Neural progenitor cell (in vitro differentiated cells): ENCODE data around the gene NUDT4. TPM values are rescaled to one million over a fixed set of nuclear protein-coding genes. Genes with fewer than 3 reads are reported as not detected.

Source experiments
- DNase-seq: peaks from one replicate; pipeline ENCODE4 v3.0.0-alpha.2; 2016; ENCODE audit warnings: low spot score
- H2AFZ ChIP-seq: fragments of 200-600 bp; sonication (generic); replicated peaks from 2 replicates; pipeline ENCODE4 v1.6.1; 2016; ENCODE audit warnings: antibody characterized with exemption
- H3F3A ChIP-seq: fragments of 200-600 bp; sonication (generic); 2 replicates; pipeline ENCODE4 v1.6.1; 2016; ENCODE audit warnings: antibody characterized with exemption, low read depth
- H3K27ac ChIP-seq: fragments of 200-600 bp; sonication (generic); 2 replicates; pipeline ENCODE4 v1.5.1; 2016; ENCODE audit warnings: mild to moderate bottlenecking
- H3K27me3 ChIP-seq: fragments of 200-600 bp; sonication (generic); 2 replicates; pipeline ENCODE4 v1.6.1; 2016; ENCODE audit warnings: mild to moderate bottlenecking, moderate library complexity
- H3K36me3 ChIP-seq: fragments of 200-600 bp; sonication (generic); 2 replicates; pipeline ENCODE4 v1.5.1; 2016
- H3K4me1 ChIP-seq: fragments of 200-600 bp; sonication (generic); 2 replicates; pipeline ENCODE4 v1.6.1; 2016; ENCODE audit warnings: mixed run types
- H3K4me2 ChIP-seq: fragments of 200-600 bp; sonication (generic); 2 replicates; pipeline ENCODE4 v1.6.1; 2016
- H3K4me3 ChIP-seq: fragments of 200-600 bp; sonication (generic); 2 replicates; pipeline ENCODE4 v1.5.1; 2016
- H3K79me2 ChIP-seq: fragments of 200-600 bp; sonication (generic); 2 replicates; pipeline ENCODE4 v1.6.1; 2016; ENCODE audit warnings: low read depth
- H3K9ac ChIP-seq: fragments of 200-600 bp; sonication (generic); 2 replicates; pipeline ENCODE4 v1.6.1; 2016
- H3K9me3 ChIP-seq: fragments of 200-600 bp; sonication (generic); 2 replicates; pipeline ENCODE4 v1.5.1; 2016; ENCODE audit warnings: low read depth
- H4K20me1 ChIP-seq: fragments of 200-600 bp; sonication (generic); 2 replicates; pipeline ENCODE4 v1.6.1; 2016; ENCODE audit warnings: low read depth
- H3K27ac Mint-ChIP-seq: 3 replicates; pipeline ENCODE4 v1.8.0; 2021; ENCODE audit warnings: mixed read lengths
- H3K27me3 Mint-ChIP-seq: 2 replicates; pipeline ENCODE4 v1.8.0; 2022; ENCODE audit warnings: low read depth, mild to moderate bottlenecking, inconsistent platforms, moderate library complexity, mixed read lengths; ENCODE audit not compliant: insufficient read depth
- H3K36me3 Mint-ChIP-seq: 3 replicates; pipeline ENCODE4 v1.8.0; 2021; ENCODE audit warnings: mixed read lengths
- H3K4me1 Mint-ChIP-seq: 3 replicates; pipeline ENCODE4 v1.8.0; 2021; ENCODE audit warnings: mixed read lengths
- H3K4me3 Mint-ChIP-seq: 3 replicates; pipeline ENCODE4 v1.8.0; 2021; ENCODE audit warnings: mild to moderate bottlenecking, moderate library complexity, mixed read lengths
- H3K9me3 Mint-ChIP-seq: 3 replicates; pipeline ENCODE4 v1.8.0; 2020; ENCODE audit warnings: mixed read lengths
- EZH2 ChIP-seq: fragments of 200-600 bp; sonication (generic); IDR thresholded peaks from 2 replicates; pipeline ENCODE4 v1.6.1; 2017; ENCODE audit warnings: antibody characterized with exemption, mild to moderate bottlenecking, moderate library complexity
- EZH2phosphoT487 ChIP-seq: fragments of 200-600 bp; sonication (generic); IDR thresholded peaks from 2 replicates; pipeline ENCODE4 v1.6.1; 2017; ENCODE audit warnings: antibody characterized with exemption
- total RNA-seq: library from RNA; depleted of rRNA; stranded (reverse); fragments of >200 nt; gene quantifications from 2 replicates; pipeline ENCODE4 v1.2.3, GENCODE V29; 2015; ENCODE audit warnings: low replicate concordance
- TF ChIP-seq, protein P1 (sequence below): fragments of 200-600 bp; sonication (generic); IDR thresholded peaks from 2 replicates; pipeline ENCODE4 v1.5.1; 2017; ENCODE audit warnings: antibody characterized with exemption, mild to moderate bottlenecking

Gene NUDT4
- total RNA-seq, 1 donor from 2014 or later, result 89.8 TPM

DNA sequence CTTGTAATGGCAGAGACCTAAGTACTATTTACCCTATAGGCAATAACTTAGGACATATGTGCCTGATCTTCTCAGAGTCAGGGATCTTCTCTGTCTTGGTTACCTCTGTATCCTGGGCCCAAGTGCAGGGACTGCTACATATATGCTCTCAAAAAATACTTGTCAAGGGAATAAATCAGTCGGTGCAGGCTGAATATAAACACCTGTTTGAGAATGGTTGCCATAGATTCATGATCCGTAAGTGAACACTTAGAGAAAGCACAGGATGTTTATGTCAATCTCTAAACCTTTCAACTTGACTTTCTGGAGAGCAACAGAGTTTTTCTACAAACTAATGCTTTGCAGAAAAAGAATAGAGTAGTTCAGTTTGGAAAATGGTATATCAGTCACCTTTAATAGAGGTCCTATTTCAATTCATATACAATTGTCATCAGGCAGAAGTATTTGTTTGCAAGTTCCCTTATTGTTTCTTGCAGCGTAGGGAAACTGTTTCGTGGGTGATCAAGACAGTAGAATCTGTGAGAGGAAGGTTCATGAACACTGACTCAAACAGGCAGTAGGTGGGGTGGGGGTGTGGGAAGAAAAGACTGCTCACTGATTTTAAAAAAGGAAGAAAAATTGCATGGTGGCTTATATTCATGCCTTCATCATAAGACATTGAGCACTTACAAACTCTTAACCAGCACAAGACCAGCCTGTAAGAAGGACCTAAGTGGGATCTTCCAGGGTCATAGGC is 70.0 kb downstream of the NUDT4 start:
- H3K36me3 Mint-ChIP-seq, result no peaks in the 10 kb centered on the region
- Histone ChIP-seq H2AFZ (no peak overlapping the region), H3K9ac (no peak overlapping the region), H3K4me1 (peaks cover 6% of the 10 kb centered on the region), H4K20me1 (no peaks in the 10 kb centered on the region), H3K4me2 (no peak overlapping the region), H3K4me3 (no peak overlapping the region), H3F3A (peaks cover under 1% of the 10 kb centered on the region), H3K36me3 (no peaks in the 10 kb centered on the region), H3K9me3 (no peaks in the 10 kb centered on the region), H3K79me2 (peaks cover 13% of the 10 kb centered on the region), H3K27me3 (no peaks in the 10 kb centered on the region), H3K27ac (no peak overlapping the region)
- no peaks in the 10 kb centered on the region for H3K9me3 Mint-ChIP-seq
- peaks cover 3% of the 10 kb centered on the region for H3K27me3 Mint-ChIP-seq
- H3K27ac Mint-ChIP-seq, result no peak overlapping the region
- TF ChIP-seq, protein P1, sequence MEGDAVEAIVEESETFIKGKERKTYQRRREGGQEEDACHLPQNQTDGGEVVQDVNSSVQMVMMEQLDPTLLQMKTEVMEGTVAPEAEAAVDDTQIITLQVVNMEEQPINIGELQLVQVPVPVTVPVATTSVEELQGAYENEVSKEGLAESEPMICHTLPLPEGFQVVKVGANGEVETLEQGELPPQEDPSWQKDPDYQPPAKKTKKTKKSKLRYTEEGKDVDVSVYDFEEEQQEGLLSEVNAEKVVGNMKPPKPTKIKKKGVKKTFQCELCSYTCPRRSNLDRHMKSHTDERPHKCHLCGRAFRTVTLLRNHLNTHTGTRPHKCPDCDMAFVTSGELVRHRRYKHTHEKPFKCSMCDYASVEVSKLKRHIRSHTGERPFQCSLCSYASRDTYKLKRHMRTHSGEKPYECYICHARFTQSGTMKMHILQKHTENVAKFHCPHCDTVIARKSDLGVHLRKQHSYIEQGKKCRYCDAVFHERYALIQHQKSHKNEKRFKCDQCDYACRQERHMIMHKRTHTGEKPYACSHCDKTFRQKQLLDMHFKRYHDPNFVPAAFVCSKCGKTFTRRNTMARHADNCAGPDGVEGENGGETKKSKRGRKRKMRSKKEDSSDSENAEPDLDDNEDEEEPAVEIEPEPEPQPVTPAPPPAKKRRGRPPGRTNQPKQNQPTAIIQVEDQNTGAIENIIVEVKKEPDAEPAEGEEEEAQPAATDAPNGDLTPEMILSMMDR, result no peak
- no peak for TF ChIP-seq EZH2phosphoT487
- TF ChIP-seq EZH2, result no peak
- no peak overlapping the region for H3K4me3 Mint-ChIP-seq
- DNase-seq, result no peak
- peaks cover 8% of the 10 kb centered on the region for H3K4me1 Mint-ChIP-seq

DNA sequence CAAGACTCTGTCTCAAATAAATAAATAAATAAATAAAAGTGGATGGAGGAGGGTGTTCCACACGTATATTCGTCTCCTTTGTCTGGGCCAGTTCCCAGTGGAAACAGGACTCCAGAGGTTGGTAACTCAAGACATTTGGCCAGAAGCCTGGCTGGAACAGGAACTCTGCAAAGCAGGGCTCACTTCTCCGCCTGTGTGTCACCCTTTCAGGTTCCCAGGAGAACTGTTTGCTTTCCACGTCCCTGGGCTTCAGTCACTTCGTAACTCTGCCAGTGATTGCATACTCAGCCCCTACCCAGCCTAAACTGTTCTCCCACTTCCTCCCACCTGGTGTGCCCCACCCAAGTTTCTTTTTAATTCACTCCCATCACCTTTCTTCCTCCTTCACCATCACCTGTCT is 71.1 kb downstream of the NUDT4 start:
- no peaks in the 10 kb centered on the region for H3K9me3 Mint-ChIP-seq
- H3K36me3 Mint-ChIP-seq, result no peaks in the 10 kb centered on the region
- no peak overlapping the region for H2AFZ ChIP-seq
- H3K27ac Mint-ChIP-seq, result no peak overlapping the region
- no peaks in the 10 kb centered on the region for H3K4me1 Mint-ChIP-seq
- no peak overlapping the region for H3K27ac ChIP-seq
- H3K79me2 ChIP-seq, result peaks cover 2% of the 10 kb centered on the region
- H3K4me1 ChIP-seq, result no peaks in the 10 kb centered on the region
- no peaks in the 10 kb centered on the region for H4K20me1 ChIP-seq
- H3K4me2 ChIP-seq, result no peak overlapping the region
- H3K27me3 ChIP-seq, result no peaks in the 10 kb centered on the region
- H3F3A ChIP-seq, result no peaks in the 10 kb centered on the region
- no peaks in the 10 kb centered on the region for H3K9me3 ChIP-seq
- TF ChIP-seq, protein P1, result no peak
- TF ChIP-seq EZH2 (no peak), EZH2phosphoT487 (no peak)
- no peak overlapping the region for H3K4me3 Mint-ChIP-seq
- no peak for DNase-seq
- H3K36me3 ChIP-seq, result no peaks in the 10 kb centered on the region
- H3K4me3 ChIP-seq, result no peak overlapping the region
- no peak overlapping the region for H3K9ac ChIP-seq
- H3K27me3 Mint-ChIP-seq, result peaks cover 3% of the 10 kb centered on the region

DNA sequence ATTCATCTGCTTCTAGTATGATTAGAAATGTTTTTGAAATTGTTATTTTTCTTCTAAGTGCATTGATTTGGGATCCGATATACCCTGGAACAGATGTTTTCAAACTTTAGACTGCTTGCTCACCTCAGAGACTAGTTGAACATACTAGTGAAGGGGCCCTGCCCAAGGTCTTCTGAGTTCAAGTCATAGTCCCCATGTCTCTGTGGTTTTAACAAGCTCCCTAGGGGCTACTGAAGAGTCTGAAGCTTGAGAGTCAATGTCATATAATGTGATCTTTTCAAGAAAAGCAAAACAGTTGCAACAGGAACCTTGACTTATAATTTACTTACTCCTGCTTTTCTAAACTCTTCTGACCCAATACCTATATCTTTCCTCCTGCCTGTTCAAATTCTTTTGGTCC is 71.6 kb downstream of the NUDT4 start:
- no peak overlapping the region for H3K9ac ChIP-seq
- H3K9me3 ChIP-seq, result no peaks in the 10 kb centered on the region
- H3K79me2 ChIP-seq, result no peaks in the 10 kb centered on the region
- Mint-ChIP-seq H3K4me1 (no peaks in the 10 kb centered on the region), H3K27ac (no peak overlapping the region), H3K4me3 (no peak overlapping the region), H3K27me3 (peaks cover 3% of the 10 kb centered on the region), H3K36me3 (no peaks in the 10 kb centered on the region), H3K9me3 (no peaks in the 10 kb centered on the region)
- TF ChIP-seq EZH2 (no peak), EZH2phosphoT487 (no peak)
- TF ChIP-seq, protein P1, result no peak
- H3K27ac ChIP-seq, result no peak overlapping the region
- H2AFZ ChIP-seq, result no peak overlapping the region
- H4K20me1 ChIP-seq, result no peaks in the 10 kb centered on the region
- H3F3A ChIP-seq, result no peaks in the 10 kb centered on the region
- DNase-seq, result no peak
- H3K4me3 ChIP-seq, result no peak overlapping the region
- no peaks in the 10 kb centered on the region for H3K4me1 ChIP-seq
- no peaks in the 10 kb centered on the region for H3K27me3 ChIP-seq
- no peaks in the 10 kb centered on the region for H3K36me3 ChIP-seq
- H3K4me2 ChIP-seq, result no peak overlapping the region
